Fibroblast of peridontal ligament (primary cell): ENCODE results near the gene AMZ1.
A peak's percentile ranks its signal among the peaks of the same experiment; 100 is the strongest.
"Not testable (repeated sequence)": the region's sequence is repeated elsewhere in the genome, so short reads cannot be mapped to it uniquely, and the experiment has no call there.

Experiments
- DNase-seq: peaks from one replicate; pipeline ENCODE4 v3.0.0-alpha.2; 2010; ENCODE audit errors: extremely low read depth

The AMZ1 gene

GRCh38 chr7:2667843-2668242 lies 20.2 kb upstream of the AMZ1 start:
- DNase-seq, result no peak

- no peak for DNase-seq
Measured at GRCh38 chr7:2668401-2668800, 19.6 kb upstream of the AMZ1 start.

GRCh38 chr7:2670171-2670570 lies 17.8 kb upstream of the AMZ1 start:
- DNase-seq, result no peak

GRCh38 chr7:2670720-2671391 lies 17.1 kb upstream of the AMZ1 start:
- DNase-seq, result peak; percentile 38

- not testable (repeated sequence) for DNase-seq
Measured at GRCh38 chr7:2673214-2673613, 14.8 kb upstream of the AMZ1 start.

- no peak for DNase-seq
Measured at GRCh38 chr7:2673934-2674333, 14.1 kb upstream of the AMZ1 start.

GRCh38 chr7:2675256-2675764 lies 12.7 kb upstream of the AMZ1 start:
- no peak for DNase-seq

GRCh38 chr7:2676576-2676975 lies 11.4 kb upstream of the AMZ1 start:
- DNase-seq, result not testable (repeated sequence)

GRCh38 chr7:2678454-2678853 lies 9.5 kb upstream of the AMZ1 start:
- DNase-seq, result not testable (repeated sequence)

- DNase-seq, result not testable (repeated sequence)
Measured at GRCh38 chr7:2679135-2680127, 8.6 kb upstream of the AMZ1 start.

- no peak for DNase-seq
Measured at GRCh38 chr7:2680256-2680655, 7.7 kb upstream of the AMZ1 start.

- DNase-seq, result peak; percentile 54
Measured at GRCh38 chr7:2680792-2681490, 7.1 kb upstream of the AMZ1 start.

- no peak for DNase-seq
Measured at GRCh38 chr7:2681929-2682799, 5.8 kb upstream of the AMZ1 start.

GRCh38 chr7:2684501-2684900 lies 3.5 kb upstream of the AMZ1 start:
- DNase-seq, result no peak

GRCh38 chr7:2686101-2686500 lies 1.9 kb upstream of the AMZ1 start:
- no peak for DNase-seq

GRCh38 chr7:2687338-2687869 lies 598 bp upstream of the AMZ1 start:
- no peak for DNase-seq

GRCh38 chr7:2688409-2689342 lies 674 bp downstream of the AMZ1 start:
- peak; percentile 26 for DNase-seq

GRCh38 chr7:2689343-2689847 lies 1.4 kb downstream of the AMZ1 start:
- DNase-seq, result no peak

- DNase-seq, result no peak
Measured at GRCh38 chr7:2689951-2690705, 2.1 kb downstream of the AMZ1 start.
